Endothelial cell (in vitro differentiated cells): ENCODE measurements around the gene SEMA4B. TPM values are rescaled to one million over a fixed set of nuclear protein-coding genes. Genes with fewer than 3 reads are reported as not detected.
A peak's percentile ranks its signal among the peaks of the same experiment; 100 is the strongest.

Source experiments
- DNase-seq: peaks from one replicate; pipeline ENCODE4 v3.0.0; 2021; ENCODE audit warnings: low spot score
- H3K27ac Mint-ChIP-seq: one replicate; pipeline ENCODE4 v1.8.0; 2021; ENCODE audit warnings: mixed read lengths, inconsistent platforms; ENCODE audit not compliant: unreplicated experiment
- H3K27me3 Mint-ChIP-seq: one replicate; pipeline ENCODE4 v1.8.0; 2021; ENCODE audit warnings: mild to moderate bottlenecking, moderate library complexity, mixed read lengths, inconsistent platforms; ENCODE audit not compliant: unreplicated experiment
- H3K36me3 Mint-ChIP-seq: one replicate; pipeline ENCODE4 v1.8.0; 2021; ENCODE audit warnings: mild to moderate bottlenecking, low read depth, mixed read lengths, inconsistent platforms; ENCODE audit not compliant: unreplicated experiment
- H3K4me1 Mint-ChIP-seq: one replicate; pipeline ENCODE4 v1.8.0; 2021; ENCODE audit warnings: mild to moderate bottlenecking, mixed read lengths, inconsistent platforms; ENCODE audit not compliant: unreplicated experiment
- H3K4me3 Mint-ChIP-seq: one replicate; pipeline ENCODE4 v1.8.0; 2021; ENCODE audit warnings: mild to moderate bottlenecking, mixed read lengths, inconsistent platforms; ENCODE audit not compliant: unreplicated experiment
- H3K9me3 Mint-ChIP-seq: one replicate; pipeline ENCODE4 v1.8.0; 2021; ENCODE audit warnings: mixed read lengths, inconsistent platforms; ENCODE audit not compliant: unreplicated experiment
- CTCF ChIP-seq: fragments of 200-600 bp; sonication (generic); IDR thresholded peaks from one replicate; pipeline ENCODE4 v1.5.0; 2021; ENCODE audit warnings: antibody characterized with exemption; ENCODE audit not compliant: unreplicated experiment
- total RNA-seq: library from RNA; stranded (reverse); fragmentation: NEBNext Ultra II Directional; extraction: Animal tissue kit (Norgen Biotek cat#: 25700); gene quantifications from one replicate; pipeline ENCODE4 v1.2.1, GENCODE V29; 2021; ENCODE audit not compliant: unreplicated experiment

The SEMA4B gene
- total RNA-seq, 1 donor from 2014 or later = 11.2 TPM

GRCh38 chr15:90225504-90226234 lies 24.5 kb downstream of the SEMA4B start:
- Mint-ChIP-seq H3K4me1 (no peaks in the 10 kb centered on the region), H3K27ac (no peak overlapping the region)
- TF ChIP-seq CTCF = no peak

GRCh38 chr15:90227336-90227735 lies 26.2 kb downstream of the SEMA4B start:
- Mint-ChIP-seq H3K27ac (no peak overlapping the region), H3K9me3 (no peaks in the 10 kb centered on the region), H3K4me3 (no peak overlapping the region), H3K36me3 (peaks cover 20% of the 10 kb centered on the region), H3K4me1 (peaks cover 4% of the 10 kb centered on the region), H3K27me3 (no peaks in the 10 kb centered on the region)
- no peak for TF ChIP-seq CTCF
- DNase-seq = no peak

More at GRCh38 chr15:90225504-90226234, 24.5 kb downstream of the SEMA4B start:
- DNase-seq = no peak
- Mint-ChIP-seq H3K36me3 (peaks cover 20% of the 10 kb centered on the region), H3K4me3 (peak overlapping the region; percentile 2), H3K9me3 (no peaks in the 10 kb centered on the region), H3K27me3 (no peaks in the 10 kb centered on the region)

- DNase-seq = no peak
- peaks cover 7% of the 10 kb centered on the region for H3K4me1 Mint-ChIP-seq
- H3K27ac Mint-ChIP-seq = no peak overlapping the region
- peaks cover 1% of the 10 kb centered on the region for H3K27me3 Mint-ChIP-seq
- TF ChIP-seq CTCF = no peak
- H3K36me3 Mint-ChIP-seq = peaks cover 20% of the 10 kb centered on the region
- H3K4me3 Mint-ChIP-seq = no peak overlapping the region
- no peaks in the 10 kb centered on the region for H3K9me3 Mint-ChIP-seq
Measured at GRCh38 chr15:90227816-90228772, 27.0 kb downstream of the SEMA4B start.

GRCh38 chr15:90228960-90229359 lies 27.8 kb downstream of the SEMA4B start:
- Mint-ChIP-seq H3K36me3 (peaks cover 20% of the 10 kb centered on the region), H3K4me1 (peaks cover 7% of the 10 kb centered on the region), H3K27ac (no peak overlapping the region), H3K27me3 (peaks cover 1% of the 10 kb centered on the region), H3K9me3 (no peaks in the 10 kb centered on the region), H3K4me3 (no peak overlapping the region)
- DNase-seq = no peak
- no peak for TF ChIP-seq CTCF
